ENCODE measurements around the gene LRCH4.
"Not testable (repeated sequence)": the region's sequence is repeated elsewhere in the genome, so short reads cannot be mapped to it uniquely, and the experiment has no call there.

- not testable (repeated sequence) for TF ChIP-seq CTCF (conservative IDR thresholded peaks at IDR 0.05; ENCODE audit: low read depth, low read length); EZH2 (IDR thresholded peaks at IDR 0.05; ENCODE audit: borderline replicate concordance, low read depth, low read length, poor library complexity, severe bottlenecking)
Observed at GRCh38 chr7:100541309-100541708, 44.6 kb downstream of the LRCH4 start.

Measured in A673 (cell line).